SJSA1 (cell line): ENCODE measurements around the gene IGF2BP2. TPM values are rescaled to one million over a fixed set of nuclear protein-coding genes. Genes with fewer than 3 reads are reported as not detected.
"Not testable (repeated sequence)": the region's sequence is repeated elsewhere in the genome, so short reads cannot be mapped to it uniquely, and the experiment has no call there.

ENCODE experiments used
- DNase-seq, 2 experiments: peaks; one replicate each; pipeline ENCODE4 v3.0.0-alpha.2; 2015 to 2020; ENCODE audit warnings: low spot score in 2 of 2, low read depth in 1 of 2
- H3K27ac ChIP-seq: fragments of 250-450 bp; sonication (Bioruptor Pico); 2 replicates; pipeline ENCODE4 v1.5.1; 2020; ENCODE audit warnings: mild to moderate bottlenecking, moderate library complexity
- H3K27me3 ChIP-seq: fragments of 250-450 bp; sonication (Bioruptor Pico); replicated peaks from 2 replicates; pipeline ENCODE4 v1.5.1; 2020; ENCODE audit warnings: mild to moderate bottlenecking, moderate library complexity
- H3K36me3 ChIP-seq: fragments of 250-450 bp; sonication (Bioruptor Pico); 2 replicates; pipeline ENCODE4 v1.5.1; 2020; ENCODE audit warnings: mild to moderate bottlenecking
- H3K4me1 ChIP-seq: fragments of 250-450 bp; sonication (Bioruptor Pico); replicated peaks from 2 replicates; pipeline ENCODE4 v1.6.1; 2021; ENCODE audit warnings: mild to moderate bottlenecking
- H3K4me3 ChIP-seq: fragments of 250-450 bp; sonication (Bioruptor Pico); 2 replicates; pipeline ENCODE4 v1.5.1; 2020; ENCODE audit warnings: mild to moderate bottlenecking
- H3K9me3 ChIP-seq: fragments of 250-450 bp; sonication (Bioruptor Pico); replicated peaks from 2 replicates; pipeline ENCODE4 v1.5.1; 2020; ENCODE audit warnings: mild to moderate bottlenecking
- total RNA-seq: library from RNA; depleted of rRNA; stranded (reverse); fragments of >200 nt; shearing (Covaris generic); gene quantifications from 2 replicates; pipeline ENCODE4 v1.2.3, GENCODE V29; 2014

The IGF2BP2 gene
- total RNA-seq, 1 experiment from 2014 or later = 96.5 TPM

DNA sequence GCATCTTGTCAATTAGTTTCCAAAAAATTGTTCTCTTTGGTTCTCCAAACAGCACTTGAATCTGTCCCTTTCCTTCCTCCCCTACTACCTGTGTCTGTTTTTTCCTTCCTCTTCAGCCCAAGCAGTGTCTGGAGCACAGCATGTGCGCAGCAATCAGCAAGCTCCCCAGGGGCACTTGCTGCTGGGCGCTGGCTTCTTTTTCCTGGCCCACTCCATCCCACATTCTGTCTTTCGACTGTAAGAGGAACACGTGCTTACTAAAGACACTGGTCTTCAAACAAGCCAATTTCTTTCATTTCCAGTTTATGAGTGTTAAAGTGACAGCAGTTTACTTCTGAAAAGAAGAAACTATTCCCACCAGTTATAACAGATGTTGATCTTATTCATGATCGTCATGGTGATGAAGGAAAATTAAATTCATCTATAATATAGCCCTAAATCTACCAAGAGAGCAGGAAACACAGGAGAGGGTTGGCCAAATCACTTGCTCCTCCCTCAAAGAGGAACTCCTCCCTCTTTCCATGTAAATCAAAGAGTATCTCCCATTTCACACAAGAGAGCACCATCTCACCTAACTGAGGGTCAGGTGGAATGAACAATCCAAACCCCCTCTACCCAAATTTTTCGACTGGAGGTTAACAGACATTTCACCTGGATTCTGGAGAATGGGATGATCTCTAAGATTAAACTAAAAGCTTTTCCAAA is 115.4 kb downstream of the IGF2BP2 start:
- DNase-seq = no peak
- H3K27ac ChIP-seq = no peak overlapping the region
- peaks cover 36% of the 10 kb centered on the region for H3K4me1 ChIP-seq
- no peaks in the 10 kb centered on the region; the same call in 1 of the 2 replicates for H3K9me3 ChIP-seq
- H3K36me3 ChIP-seq = peaks cover 4% of the 10 kb centered on the region; the same call in 1 of the 2 replicates
- no peak overlapping the region for H3K4me3 ChIP-seq
- no peaks in the 10 kb centered on the region for H3K27me3 ChIP-seq

DNA sequence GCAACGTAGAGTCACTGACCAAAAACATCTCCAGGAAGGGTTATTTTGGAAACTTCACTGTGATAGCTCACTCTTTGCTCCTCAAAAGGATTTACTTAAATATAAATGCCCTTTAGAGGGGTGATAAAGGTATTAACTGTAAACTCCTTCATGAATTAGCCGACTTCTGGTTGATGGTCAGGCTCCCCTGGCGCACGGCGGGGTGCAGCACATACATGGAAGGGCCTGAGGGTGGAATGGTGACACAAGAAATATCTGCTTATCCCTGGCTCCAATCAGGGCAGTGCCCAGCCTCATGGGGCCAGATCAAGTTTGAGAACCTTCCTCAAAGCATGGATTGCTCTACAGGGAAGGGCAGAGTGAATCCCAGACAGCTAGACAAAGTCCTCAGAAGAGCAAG is 116.5 kb downstream of the IGF2BP2 start:
- no peaks in the 10 kb centered on the region for H3K27me3 ChIP-seq
- H3K4me3 ChIP-seq = no peak overlapping the region
- no peaks in the 10 kb centered on the region; the same call in 1 of the 2 replicates for H3K9me3 ChIP-seq
- no peak overlapping the region for H3K27ac ChIP-seq
- H3K36me3 ChIP-seq = peaks cover 4% of the 10 kb centered on the region; the same call in 1 of the 2 replicates
- H3K4me1 ChIP-seq = peaks cover 43% of the 10 kb centered on the region
- no peak for DNase-seq

DNA sequence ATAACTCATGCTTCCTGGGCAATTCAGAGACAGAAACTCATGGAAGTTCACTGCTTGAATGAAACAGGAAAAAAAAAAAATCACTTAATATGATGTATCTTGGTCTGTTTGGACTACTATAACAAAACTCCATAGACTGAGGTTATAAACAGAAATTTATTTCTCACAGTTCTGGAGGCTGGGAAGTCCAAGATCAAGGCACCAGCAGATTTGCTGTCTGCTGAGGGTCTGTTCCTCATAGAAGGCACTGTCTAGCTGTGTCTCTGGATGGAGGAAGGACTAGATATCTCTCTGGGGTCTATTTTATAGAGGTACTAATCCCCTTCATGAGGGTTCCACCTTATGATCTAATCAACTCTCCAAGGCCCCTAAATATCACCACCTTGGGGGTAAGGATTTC is 119.3 kb downstream of the IGF2BP2 start:
- H3K27me3 ChIP-seq = no peaks in the 10 kb centered on the region
- H3K9me3 ChIP-seq = no peaks in the 10 kb centered on the region; the same call in 1 of the 2 replicates
- no peak overlapping the region for H3K4me3 ChIP-seq
- H3K4me1 ChIP-seq = peaks cover 45% of the 10 kb centered on the region
- peaks cover 4% of the 10 kb centered on the region; the same call in 1 of the 2 replicates for H3K36me3 ChIP-seq
- no peak for DNase-seq
- no peak overlapping the region for H3K27ac ChIP-seq

DNA sequence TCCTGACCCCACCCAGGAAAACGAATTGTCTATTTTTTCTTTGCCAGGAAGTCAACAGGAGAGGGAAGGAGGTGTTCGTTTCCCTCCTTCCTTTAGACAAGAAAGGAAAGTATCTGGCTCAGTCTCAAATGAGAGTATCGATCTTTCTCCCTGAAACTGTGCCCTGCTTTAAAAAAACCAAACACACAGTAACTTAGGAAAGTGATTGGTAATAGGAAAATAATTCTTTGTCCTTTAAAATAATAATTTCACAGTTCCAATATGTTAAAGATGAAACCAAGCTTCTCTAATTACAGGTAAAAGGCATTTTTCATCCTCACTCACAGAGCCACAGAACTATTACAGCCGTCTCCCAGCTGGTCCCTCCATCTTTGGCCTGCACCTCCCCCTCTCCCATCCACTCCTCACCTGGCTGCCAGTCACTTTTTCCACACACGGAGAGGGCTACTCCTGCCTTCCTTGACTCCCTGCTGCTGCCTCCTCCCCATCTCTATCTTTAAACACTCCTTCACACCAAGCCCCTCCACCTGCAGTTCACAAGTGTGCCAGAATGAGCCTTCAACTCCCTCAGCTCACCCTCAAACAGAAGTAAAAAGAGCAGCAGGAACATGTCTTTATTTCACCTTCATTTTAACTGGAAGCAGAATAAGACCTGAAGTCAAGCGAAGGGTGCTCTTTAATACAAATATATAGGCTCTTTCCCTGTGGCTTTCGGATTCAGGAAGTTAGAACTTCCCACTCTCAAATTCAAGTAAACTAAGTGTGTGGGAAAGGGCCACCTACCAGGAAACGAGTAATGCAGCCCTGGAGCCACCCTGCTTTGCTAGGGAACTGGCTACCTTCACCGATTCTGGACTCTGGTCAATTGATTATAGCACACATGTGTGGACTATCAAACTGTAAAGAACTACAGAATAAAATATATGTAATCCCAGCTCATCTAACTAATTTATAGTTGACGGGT is 122.3 kb downstream of the IGF2BP2 start:
- Histone ChIP-seq H3K27ac (peak overlapping the region; percentile 48), H3K4me3 (peak overlapping the region; percentile 12), H3K27me3 (no peaks in the 10 kb centered on the region), H3K9me3 (no peaks in the 10 kb centered on the region; the same call in 1 of the 2 replicates), H3K4me1 (peaks cover 43% of the 10 kb centered on the region), H3K36me3 (peaks cover 4% of the 10 kb centered on the region; the same call in 1 of the 2 replicates)
- peak; percentile 54 to 61 for DNase-seq

DNA sequence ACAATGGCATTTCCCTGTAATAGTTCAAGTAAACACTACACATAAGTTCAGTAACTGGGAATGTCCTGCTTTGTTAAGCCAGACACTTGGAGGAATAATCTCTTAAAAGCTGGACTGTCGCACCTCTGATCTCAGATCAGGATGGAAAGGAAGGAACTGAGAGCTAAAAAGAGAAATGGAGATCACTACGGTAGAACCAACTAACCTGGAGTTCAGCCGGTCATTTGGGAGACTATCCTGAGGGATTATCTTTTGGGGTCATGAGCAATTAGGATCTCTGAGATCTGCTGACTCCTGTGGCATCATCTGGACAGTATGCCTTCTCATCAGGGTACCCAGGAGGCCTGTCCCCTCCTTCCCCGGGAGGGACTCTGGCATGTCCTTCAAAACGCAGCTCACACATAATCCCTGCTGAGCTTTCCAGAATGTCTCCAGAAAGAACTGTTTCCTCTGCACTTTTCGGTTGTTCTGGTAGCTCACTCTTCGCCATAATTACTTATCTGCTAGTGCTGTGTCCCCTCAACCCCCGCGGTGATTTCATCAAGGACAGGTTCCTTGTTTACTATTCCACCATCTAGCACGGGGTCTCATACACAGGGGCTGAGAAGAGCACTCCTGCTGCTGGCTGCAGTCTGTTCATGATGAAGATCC is 123.1 kb downstream of the IGF2BP2 start:
- Histone ChIP-seq H3K27ac (peak overlapping the region; percentile 48), H3K36me3 (peaks cover 4% of the 10 kb centered on the region; the same call in 1 of the 2 replicates), H3K4me1 (peaks cover 43% of the 10 kb centered on the region), H3K4me3 (peak overlapping the region; percentile 12), H3K27me3 (no peaks in the 10 kb centered on the region), H3K9me3 (no peaks in the 10 kb centered on the region; the same call in 1 of the 2 replicates)
- no peak for DNase-seq

DNA sequence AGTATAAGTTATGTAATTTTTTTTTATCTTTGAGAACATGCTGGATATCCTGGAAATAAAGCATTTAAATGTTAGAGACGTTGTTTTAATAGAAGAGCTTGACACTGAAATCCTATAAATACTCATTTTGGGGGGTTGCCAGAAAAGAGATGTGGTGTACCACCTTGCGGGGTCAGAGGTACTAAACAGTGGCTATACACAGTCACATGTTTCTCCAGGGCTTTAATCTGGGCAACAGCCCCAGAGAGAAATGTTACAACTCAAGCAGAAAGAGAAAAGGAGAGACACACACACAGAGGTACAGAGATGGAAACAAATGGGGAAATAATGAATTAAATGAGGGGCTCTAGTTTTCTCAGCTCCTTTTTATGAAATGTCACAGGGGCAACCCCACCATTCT is 124.9 kb downstream of the IGF2BP2 start:
- H3K27ac ChIP-seq = no peak overlapping the region
- H3K4me3 ChIP-seq = no peak overlapping the region
- DNase-seq = no peak
- no peaks in the 10 kb centered on the region for H3K9me3 ChIP-seq
- peaks cover 14% of the 10 kb centered on the region for H3K36me3 ChIP-seq
- no peaks in the 10 kb centered on the region for H3K27me3 ChIP-seq
- H3K4me1 ChIP-seq = peaks cover 46% of the 10 kb centered on the region

DNA sequence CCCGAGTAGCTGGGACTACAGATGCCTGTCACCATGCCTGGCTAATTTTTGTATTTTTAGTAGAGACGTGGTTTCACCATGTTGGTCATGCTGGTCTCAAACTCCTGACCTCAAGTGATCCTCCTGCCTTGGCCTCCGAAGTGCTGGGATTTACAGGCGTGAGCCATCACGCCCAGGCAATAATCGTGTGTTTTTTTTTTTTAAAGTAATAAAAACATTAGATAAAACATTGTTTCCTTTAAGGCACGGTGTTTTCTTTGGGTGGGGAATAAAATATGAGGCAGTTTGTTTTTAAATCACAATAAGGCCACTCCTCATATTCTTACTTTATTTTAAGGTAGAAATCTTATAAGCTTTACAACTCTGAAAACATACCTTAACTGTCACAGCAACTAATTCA is 127.6 kb downstream of the IGF2BP2 start:
- not testable (repeated sequence) for H3K9me3 ChIP-seq, H3K27ac ChIP-seq, H3K4me3 ChIP-seq, H3K27me3 ChIP-seq, DNase-seq
- Histone ChIP-seq H3K36me3 (peaks cover 27% of the 10 kb centered on the region), H3K4me1 (peaks cover 46% of the 10 kb centered on the region)

DNA sequence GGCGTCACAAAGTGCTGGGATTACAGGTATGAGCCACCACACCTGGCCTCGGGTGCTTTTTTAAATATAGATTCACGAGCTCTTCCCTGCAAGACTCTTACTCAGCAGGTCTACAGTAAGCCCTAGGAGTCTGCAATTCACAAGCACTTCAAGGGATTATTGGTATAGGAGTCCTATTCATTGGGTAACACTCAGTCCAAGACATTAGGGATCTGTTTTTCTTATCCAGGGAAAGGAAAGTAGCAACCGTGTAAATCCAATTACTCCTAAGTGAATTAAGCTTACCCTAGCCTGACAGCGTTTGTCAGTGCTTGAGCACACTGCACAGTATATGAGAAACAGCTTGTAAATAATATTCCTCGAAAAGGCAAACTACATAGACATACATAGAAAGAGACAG is 128.8 kb downstream of the IGF2BP2 start:
- H3K36me3 ChIP-seq = peaks cover 37% of the 10 kb centered on the region
- no peak overlapping the region for H3K4me3 ChIP-seq
- H3K9me3 ChIP-seq = no peaks in the 10 kb centered on the region
- no peak overlapping the region for H3K27ac ChIP-seq
- peaks cover 38% of the 10 kb centered on the region for H3K4me1 ChIP-seq
- no peaks in the 10 kb centered on the region for H3K27me3 ChIP-seq
- no peak for DNase-seq

DNA sequence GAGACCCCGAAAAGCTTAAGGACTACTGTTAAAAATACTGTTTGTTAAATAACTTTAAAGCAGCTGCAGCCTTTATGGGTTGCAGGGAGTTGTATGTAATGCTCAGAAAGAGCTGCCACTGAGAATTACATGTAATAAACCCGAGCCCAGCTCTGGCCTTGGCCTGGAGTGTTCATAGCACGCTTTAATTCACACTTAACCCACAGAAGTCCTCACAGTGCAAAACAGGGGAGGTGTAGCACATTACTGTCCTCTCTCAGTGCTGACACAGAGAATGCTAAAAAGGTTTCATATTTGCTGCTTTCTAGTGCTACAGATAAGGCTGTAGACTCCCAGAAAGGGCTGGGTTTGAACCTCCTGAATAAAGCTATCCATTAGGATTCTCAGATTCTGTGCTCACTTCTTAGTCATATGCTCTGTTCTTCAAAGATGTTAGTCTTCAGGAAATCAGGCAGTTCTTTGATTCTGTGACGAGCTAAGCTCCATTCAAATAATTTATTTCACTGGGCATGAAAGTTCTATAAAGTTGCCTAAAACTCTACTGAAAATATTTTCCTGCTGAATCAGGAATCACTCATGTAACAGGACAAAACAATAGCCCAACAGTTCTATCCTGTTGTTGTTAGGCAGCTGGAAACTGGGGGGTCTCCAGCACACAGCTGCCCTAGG is 130.7 kb downstream of the IGF2BP2 start:
- Histone ChIP-seq H3K27me3 (no peaks in the 10 kb centered on the region), H3K4me3 (no peak overlapping the region), H3K27ac (peak overlapping the region; percentile 72), H3K9me3 (no peaks in the 10 kb centered on the region), H3K36me3 (peaks cover 41% of the 10 kb centered on the region), H3K4me1 (peaks cover 43% of the 10 kb centered on the region)
- DNase-seq = peak in 1 of 2 experiments; percentile 55

DNA sequence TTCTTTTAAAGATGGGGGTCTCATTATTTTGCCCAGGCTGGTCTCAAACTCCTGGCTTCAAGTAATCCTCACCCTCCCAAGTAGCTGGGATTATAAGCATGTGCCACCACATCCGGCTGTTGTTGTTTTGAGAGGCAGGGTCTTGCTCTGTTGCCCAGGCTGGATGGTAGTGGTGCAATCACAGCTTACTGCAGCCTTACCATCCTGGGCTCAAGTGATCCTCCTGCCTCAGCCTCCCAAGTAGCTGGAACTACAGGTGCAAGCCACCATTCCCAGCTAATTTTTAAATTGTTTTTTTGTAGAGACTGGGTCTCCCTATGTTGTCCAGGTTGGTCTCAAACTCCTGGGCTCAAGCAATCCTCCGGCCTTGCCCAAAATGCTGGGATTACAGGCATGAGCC is 133.2 kb downstream of the IGF2BP2 start:
- Histone ChIP-seq H3K4me1 (peaks cover 55% of the 10 kb centered on the region), H3K27ac (no peak overlapping the region), H3K4me3 (no peak overlapping the region), H3K27me3 (no peaks in the 10 kb centered on the region), H3K36me3 (peaks cover 56% of the 10 kb centered on the region), H3K9me3 (no peaks in the 10 kb centered on the region)
- DNase-seq = no peak

DNA sequence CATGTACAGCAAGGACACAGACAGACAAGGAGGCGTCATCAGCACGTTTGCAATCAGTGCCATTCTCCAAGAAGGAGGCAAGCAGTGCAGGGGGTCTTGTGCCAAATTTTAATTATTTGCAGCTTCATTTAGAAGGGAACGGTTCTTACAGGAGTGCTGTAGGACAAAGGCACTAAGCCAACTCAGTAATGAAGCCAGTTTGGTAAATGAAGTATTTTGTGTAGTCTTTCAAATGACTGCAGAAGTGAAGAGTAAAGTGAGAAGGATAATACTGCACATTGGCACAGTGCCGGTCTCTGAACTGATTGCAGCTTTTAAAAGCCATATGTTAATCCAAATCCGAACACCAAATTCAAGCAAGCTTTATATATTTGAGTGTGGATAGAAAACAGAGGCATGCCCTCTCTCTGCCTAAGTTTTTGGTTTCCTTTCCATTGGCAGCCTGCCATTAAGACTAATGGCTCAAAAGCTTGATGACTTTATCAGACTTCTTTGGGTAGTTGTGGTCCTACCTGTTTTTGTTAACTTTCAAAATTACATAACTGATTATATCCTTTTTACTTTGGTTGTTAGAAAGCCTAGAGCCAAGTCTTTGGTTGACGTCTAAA is 137.5 kb downstream of the IGF2BP2 start:
- no peaks in the 10 kb centered on the region for H3K9me3 ChIP-seq
- DNase-seq = no peak
- no peaks in the 10 kb centered on the region for H3K27me3 ChIP-seq
- peaks cover 20% of the 10 kb centered on the region for H3K4me1 ChIP-seq
- H3K27ac ChIP-seq = no peak overlapping the region
- H3K36me3 ChIP-seq = peaks cover 70% of the 10 kb centered on the region
- H3K4me3 ChIP-seq = no peak overlapping the region

DNA sequence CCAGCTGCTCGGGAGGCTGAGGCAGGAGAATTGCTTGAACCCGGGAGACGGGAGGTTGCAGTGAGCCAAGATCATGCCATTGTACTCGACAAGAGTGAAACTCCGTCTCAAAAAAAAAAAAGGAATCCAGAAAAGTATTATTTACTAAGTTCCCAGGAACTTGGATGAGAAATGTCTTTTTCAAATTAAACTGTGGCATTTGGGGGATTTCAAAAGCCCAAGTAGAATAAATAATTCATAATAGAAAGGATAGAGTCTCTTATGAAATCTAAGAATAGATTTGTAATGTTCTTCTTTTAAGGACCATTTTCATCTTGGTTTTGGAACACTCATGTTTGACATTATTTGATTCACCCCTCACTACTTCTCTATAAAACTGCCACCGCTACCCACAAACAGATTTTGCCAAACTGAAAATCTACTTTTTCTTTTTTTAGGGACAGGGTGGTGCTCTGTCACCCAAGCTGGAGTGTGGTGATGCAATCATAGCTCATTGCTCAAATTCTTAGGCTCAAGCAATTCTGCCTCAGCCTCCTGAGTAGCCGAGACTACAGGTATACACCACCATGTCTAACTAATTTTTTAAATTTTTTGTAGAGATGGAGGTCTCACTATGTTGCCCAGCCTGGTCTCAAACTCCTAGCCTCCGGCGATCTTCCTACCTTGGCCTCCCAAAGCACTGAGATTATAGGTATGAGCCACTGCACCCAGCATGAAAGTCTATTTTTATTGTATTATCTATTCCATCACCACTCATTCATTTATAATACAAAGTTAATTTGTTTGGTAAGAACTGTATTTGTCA is 139.4 kb downstream of the IGF2BP2 start:
- Histone ChIP-seq H3K36me3 (peaks cover 70% of the 10 kb centered on the region), H3K27ac (no peak overlapping the region), H3K27me3 (no peaks in the 10 kb centered on the region), H3K4me1 (peaks cover 17% of the 10 kb centered on the region), H3K4me3 (no peak overlapping the region), H3K9me3 (no peaks in the 10 kb centered on the region)
- no peak for DNase-seq
